ENCODE data around the gene PIBF1.
"Not testable (repeated sequence)": the region's sequence is repeated elsewhere in the genome, so short reads cannot be mapped to it uniquely, and the experiment has no call there.

The PIBF1 gene

GRCh38 chr13:72820156-72820897 lies 38.4 kb downstream of the PIBF1 start:
- DNase-seq (ENCODE audit: low spot score): no peak

- DNase-seq (ENCODE audit: low spot score): no peak
Observed at GRCh38 chr13:72820898-72821279, 39.0 kb downstream of the PIBF1 start.

GRCh38 chr13:72823081-72823480 lies 41.1 kb downstream of the PIBF1 start:
- DNase-seq (ENCODE audit: low spot score): no peak

GRCh38 chr13:72823724-72824123 lies 41.8 kb downstream of the PIBF1 start:
- DNase-seq (ENCODE audit: low spot score): no peak

DNA sequence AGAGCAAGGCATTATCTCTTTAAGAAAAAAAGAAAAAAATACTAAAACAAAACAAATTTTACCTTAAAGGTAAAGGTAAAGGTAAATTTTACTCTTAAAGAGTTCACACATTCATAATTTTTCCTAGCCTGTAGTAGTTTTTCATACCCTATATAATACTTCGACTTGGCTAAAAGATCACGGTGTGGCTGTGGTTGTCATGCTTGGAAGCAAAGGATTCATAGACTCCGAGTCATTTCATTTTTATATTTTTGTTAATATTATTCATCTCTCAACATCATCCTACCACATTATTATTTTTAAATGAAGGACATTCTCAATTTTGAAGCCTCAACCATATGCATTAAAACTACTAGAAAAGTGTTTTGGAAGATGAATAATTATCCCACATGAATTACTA lies 52.7 kb downstream of the PIBF1 start:
- DNase-seq (ENCODE audit: low spot score): no peak

- DNase-seq (ENCODE audit: low spot score): peak; percentile 34
Observed at GRCh38 chr13:72839831-72840426, 58.0 kb downstream of the PIBF1 start.

DNA sequence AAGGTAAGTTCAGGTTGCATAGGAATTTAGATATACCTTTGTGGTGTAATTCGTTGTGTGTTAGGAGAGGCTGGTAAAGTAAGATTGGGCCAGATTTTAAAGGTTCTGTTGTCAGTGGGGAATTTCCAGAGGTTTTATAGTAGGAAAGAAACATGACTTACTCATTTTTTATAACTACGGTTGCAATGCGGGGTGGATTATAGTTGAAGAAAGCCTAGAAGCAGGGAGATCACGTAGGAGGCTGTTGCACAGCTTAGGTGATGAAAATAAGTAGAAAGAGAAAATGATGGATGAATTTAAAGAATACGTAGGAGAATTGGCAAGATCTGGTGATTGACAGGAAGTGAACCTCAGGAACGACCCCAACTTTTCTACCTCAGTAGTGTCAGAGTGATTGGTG lies 61.1 kb downstream of the PIBF1 start:
- no peak for DNase-seq (ENCODE audit: low spot score)

GRCh38 chr13:72845148-72845547 lies 63.2 kb downstream of the PIBF1 start:
- not testable (repeated sequence) for DNase-seq (ENCODE audit: low spot score)

- DNase-seq (ENCODE audit: low spot score): no peak
Observed at GRCh38 chr13:72849571-72849970, 67.6 kb downstream of the PIBF1 start.

DNA sequence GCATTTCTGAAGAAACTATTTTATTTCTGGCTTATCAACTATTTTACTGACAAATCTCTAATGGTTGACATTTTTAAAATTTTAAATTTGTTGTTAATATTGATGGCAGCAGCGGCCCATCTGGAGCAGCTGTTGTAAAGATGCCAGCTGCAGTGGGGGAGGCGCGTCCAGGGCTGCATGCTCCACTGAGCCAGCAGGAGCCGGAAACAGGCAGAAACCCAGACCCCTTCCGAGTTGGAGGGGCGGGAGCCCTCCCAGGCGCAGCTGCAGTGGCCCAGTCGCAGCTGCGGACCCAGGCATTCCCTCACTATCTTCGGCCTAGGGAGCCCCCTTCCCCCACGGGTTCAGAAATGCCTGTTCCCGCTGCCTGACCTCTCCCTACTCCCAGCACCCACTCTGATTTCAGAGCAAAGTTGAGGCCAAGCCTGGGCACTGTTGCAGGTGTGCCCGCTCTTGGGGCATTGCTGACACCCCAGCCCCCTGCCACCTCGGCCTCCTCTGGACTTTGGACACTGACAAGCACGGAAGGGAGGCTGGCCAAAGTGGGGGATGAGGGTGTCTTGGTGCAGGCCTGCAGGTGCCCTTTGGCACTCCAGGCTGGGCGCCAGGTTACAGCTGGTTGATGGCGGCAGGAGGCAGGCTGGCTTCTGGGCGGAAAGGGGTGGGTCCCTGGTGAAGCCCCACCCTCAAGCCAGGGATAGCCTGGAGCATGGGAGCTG lies 69.2 kb downstream of the PIBF1 start:
- no peak for DNase-seq (ENCODE audit: low spot score)

DNA sequence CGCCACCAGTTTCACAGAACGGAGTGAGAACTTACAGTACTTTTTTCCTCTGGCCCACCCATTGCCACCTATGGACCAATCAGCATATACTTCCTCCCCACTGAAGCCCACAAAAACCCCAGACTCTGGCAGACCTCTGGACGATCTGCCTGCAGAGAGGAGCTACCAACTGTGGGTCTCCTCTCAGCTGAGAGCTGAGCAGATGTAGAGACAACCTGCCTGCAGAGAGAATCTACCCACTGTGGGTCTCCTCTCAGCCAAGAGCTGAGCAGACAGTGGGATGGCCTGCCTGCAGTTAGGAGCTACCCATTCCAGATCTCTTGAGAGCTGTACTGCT lies 69.7 kb downstream of the PIBF1 start:
- no peak for DNase-seq (ENCODE audit: low spot score)

DNA sequence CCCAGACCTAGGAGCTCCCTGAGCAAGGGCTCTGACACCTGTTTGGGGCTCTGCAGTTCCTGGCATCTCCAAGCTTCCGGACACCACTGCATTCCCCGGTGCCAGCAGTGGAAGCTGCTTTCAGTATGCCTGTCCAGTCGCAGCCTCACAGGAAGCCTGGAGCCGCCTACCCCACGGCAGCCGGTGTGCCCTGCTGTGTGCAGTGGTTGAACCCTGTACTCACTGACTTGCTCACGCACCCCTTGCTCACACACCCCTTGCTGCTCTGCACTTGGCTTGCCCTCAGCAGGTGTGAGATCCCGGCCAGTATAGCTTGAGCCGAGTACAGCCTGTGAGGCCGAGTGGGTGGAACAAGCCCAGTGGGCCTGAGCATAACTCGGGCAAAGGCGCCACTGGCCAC lies 70.3 kb downstream of the PIBF1 start:
- no peak for DNase-seq (ENCODE audit: low spot score)

- no peak for DNase-seq (ENCODE audit: low spot score)
Observed at GRCh38 chr13:72853000-72853399, 71.1 kb downstream of the PIBF1 start.

DNA sequence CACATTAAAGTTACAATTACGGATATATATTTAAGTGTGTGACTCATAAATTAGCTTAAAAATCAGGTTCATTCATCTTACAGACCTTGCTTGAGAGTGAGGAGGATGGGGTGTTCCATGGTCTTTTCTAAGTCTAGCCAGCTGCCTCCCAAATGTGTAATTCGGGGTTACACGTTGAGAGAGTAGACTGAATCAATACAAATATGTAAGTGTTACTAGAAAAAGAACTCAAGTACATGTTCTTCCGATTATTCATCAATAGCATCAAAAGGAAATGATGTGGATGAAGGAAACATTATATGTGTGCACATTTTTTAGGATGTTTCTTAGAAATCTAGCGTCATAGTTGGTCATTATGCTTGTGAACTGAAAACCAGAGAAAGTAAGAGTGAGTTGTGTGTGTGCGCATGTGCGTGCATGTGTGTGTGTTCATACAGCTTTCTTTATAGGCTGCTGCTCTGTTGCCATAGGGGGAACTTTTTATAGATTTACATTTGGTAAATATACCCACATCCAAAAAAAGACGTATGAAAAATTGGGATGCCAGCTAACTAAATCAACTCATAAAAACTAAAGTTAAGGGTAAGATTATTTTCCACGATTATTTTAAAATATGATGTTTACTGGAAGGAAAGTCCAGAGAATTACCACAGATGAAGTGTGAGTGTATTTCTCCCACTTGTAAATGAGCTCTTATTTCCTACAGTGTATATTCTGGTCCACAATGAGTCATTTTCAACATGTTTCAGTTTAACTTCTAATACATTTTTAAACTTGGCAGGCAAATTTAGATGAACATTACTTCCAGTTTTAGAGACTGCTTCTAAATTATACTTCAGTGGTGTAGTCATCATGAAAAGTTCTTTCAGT lies 82.4 kb downstream of the PIBF1 start:
- DNase-seq (ENCODE audit: low spot score): peak; percentile 1

DNA sequence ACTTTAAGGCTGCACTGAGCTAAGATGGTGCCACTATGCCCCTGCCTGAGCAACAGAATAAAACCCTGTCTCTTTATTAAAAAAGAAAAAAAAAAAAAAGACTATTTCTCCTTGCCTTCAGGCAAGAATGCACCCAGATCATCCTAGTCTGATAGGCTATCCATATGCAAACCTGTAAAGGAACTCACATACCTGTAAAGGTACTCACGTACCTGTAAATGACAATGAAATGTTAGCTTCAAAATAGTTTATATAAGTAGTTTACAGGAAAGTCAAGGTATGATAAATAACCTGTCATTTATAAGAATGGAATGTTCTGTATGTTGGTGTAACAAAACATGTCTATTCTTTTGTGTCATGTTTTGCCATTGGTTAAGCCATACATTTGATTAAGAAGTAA lies 86.3 kb downstream of the PIBF1 start:
- no peak for DNase-seq (ENCODE audit: low spot score)

DNA sequence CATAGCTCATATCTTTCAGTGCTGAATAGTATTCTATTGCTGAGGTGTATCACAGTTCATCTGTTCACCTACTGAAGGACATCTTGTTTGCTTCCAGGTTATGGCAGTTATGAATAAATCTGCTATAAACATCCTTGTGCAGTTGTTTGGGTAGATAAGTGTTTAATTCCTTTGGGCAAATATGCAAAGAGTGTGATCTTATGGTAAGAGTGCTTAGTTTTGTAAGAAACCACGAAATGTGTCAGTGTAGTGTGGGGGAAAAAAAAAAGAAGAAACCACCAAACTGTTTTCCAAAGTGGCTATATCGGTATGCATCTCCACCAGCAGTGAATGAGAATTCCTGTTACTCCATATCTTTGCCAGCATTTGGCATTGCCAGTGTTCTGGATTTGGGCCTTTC lies 93.3 kb downstream of the PIBF1 start:
- DNase-seq (ENCODE audit: low spot score): no peak

DNA sequence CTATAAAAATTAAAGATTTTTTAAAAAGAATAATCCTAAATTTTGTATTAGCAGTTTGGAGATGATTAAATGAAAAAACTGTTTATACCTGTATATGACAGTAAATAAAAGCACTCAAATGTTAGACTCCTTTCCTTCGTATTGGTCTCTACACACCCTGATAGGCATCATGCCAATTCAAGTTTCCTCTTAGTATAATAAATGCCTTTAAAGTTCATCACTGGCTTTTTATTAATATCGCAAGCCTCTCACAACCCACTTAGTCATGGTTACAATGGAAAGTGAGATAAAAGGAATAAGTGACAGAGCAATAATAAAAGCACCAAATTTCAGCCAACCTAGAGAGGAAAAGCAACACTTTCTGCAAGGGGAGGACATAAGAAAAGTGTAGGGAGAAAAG lies 102.2 kb downstream of the PIBF1 start:
- DNase-seq (ENCODE audit: low spot score): no peak

DNA sequence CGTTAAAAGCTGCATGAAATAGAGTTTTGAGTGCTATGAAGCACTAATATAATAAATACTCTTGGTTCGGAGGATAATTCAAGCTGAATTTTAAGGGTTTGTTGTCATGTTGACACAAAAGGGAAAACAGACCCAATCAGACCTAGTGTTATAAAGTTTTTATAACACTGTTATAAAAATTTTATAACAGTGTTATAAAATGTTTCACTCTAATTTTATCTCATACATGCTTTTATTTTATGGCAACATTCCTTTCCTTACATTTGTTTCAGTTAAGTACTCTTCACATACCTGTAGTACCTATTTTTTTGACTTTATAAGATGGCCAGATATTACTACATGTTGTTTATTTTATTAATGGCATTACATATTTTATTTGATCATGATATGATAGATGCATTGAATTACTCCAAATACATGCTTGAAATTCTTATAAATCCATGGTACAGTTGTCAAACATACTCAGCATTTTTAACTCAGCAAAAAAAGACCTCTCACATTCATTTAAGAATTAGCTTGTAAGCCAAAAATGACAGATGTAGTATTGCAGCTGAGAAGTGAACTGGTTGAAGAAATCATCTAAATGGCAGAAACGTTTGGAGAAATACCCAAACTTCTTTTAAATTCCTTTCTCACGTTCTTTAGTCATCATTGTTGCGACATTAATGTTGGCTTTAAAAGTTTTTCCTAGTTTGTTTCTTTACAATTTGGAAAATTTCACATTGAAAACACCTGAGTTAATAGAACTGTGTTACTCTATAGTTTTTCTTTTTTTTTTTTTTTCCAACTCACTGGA lies 104.5 kb downstream of the PIBF1 start:
- DNase-seq (ENCODE audit: low spot score): no peak

DNA sequence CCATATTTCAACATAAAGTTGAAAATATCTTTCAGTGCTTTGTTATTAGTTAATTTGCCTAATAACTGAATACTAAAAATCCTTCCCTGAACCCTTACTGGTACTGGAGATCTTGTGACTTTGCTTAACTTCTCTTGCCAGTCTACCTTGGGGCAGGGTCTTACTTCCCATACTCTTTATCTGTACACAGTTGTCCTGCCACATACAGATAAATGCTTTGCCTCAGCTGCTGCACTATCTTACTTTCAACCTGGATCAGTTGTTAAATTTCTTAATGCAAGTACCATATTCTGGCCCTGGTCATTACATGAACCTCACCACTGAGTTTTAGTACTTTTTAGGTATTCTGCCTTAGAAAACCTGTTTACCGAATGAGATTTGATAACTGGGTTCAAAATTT lies 107.6 kb downstream of the PIBF1 start:
- no peak for DNase-seq (ENCODE audit: low spot score)

- no peak for DNase-seq (ENCODE audit: low spot score)
Observed at GRCh38 chr13:72890546-72890945, 108.6 kb downstream of the PIBF1 start.

DNA sequence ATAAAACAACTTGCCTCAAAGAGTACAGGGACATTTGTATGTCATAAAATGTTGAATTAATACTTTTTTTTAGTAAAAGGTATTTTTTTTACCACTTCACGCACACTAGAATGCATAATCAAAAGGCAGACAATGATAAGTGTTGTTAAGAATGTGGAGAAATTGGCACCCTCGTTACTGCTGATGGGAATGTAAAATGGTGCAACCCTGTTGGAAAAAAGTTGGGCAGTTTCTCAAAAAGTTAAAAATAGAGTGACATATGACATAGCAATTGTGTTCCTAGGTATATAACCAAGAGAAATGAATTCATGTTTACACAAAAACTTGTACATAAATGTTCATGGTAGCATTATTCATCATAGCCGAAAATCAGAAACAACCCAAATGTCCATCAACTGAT lies 109.5 kb downstream of the PIBF1 start:
- no peak for DNase-seq (ENCODE audit: low spot score)

- DNase-seq (ENCODE audit: low spot score): no peak
Observed at GRCh38 chr13:72896869-72897268, 114.9 kb downstream of the PIBF1 start.

All from CD4-positive, alpha-beta T cell treated with Interleukin-15 for 4 hours (primary cell).